ENCODE measurements around the gene AMDHD2. TPM values are rescaled to one million over a fixed set of nuclear protein-coding genes. Genes with fewer than 3 reads are reported as not detected.
A peak's percentile ranks its signal among the peaks of the same experiment; 100 is the strongest.

The AMDHD2 gene
- total and polyA plus RNA-seq, 10 donors = 37.8 to 94.0 (median 70.6) TPM

DNA sequence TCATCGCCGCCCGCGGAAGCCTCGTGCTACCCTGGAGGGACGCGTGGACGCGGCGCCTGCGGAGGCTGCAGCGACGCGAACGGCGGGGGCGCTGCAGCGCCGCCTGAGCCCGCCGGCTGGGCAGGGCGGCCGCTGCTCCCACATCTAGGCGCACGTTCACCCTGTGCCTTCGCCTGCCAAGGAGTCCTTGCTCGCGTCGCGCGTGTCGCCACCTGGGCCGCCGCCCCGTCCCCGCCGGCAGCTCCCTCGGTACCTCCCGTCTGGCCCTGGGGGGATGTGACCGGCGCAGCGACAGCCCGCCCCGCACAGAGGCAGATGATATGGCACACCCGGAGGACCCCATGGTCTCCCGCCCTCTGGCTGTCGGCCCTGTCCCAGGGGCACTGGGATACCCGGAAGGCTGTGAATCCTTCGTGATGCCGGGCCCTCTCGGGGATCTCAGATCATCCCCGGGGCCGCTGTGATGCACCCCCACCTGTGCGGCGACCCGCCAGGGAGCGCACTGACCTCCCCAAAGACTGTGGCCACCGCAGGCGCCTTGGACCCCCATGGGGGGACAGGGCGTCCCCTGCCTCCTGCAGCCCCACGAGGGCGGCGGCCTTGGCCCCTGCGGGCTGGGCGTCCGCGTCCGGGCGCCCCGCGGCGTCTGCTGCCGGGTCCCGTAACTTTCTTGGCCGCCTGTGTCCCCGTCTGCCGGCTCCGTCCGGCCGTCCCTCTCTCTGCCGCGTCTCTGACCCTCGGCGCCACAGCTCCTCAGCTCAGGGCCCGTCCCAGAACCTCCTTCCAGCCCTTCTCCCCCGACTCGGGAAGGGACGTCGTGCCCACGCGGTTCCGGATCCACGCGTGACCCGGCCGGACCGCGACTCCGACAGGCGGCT is 45.9 kb upstream of the AMDHD2 start:
- H3K27me3 ChIP-seq (replicated peaks in 1 of 7) = peaks cover 0 to 52% (median 44%) of the 10 kb centered on the region in 7 donors
- DNase-seq = peak; percentile 90
- H3K9me3 ChIP-seq = no peaks in the 10 kb centered on the region
- peak overlapping the region; percentile 64 to 93 (median 70) for H3K4me3 ChIP-seq
- intact Hi-C loops (cut with DNase I; ENCODE audit: low total_unique reads) = no loop called here
- H3K4me1 ChIP-seq = peaks cover 8 to 77% (median 54%) of the 10 kb centered on the region in 6 donors
- peaks cover 0 to under 1% (median 0%) of the 10 kb centered on the region in 6 donors for H3K36me3 ChIP-seq
- peak overlapping the region; percentile 79 to 93 (median 86) for H3K27ac ChIP-seq
- 0 to 1% (median 0%) methylated on average over 32 to 100 of the region's 100 CpGs for WGBS, 5 donors
- no peak for TF ChIP-seq POLR2A (IDR thresholded peaks at IDR 0.05)
- TF ChIP-seq POLR2AphosphoS5 (IDR thresholded peaks at IDR 0.05) = peak in 2 of 3 donors; percentile 29 to 32
- TF ChIP-seq, protein P1, sequence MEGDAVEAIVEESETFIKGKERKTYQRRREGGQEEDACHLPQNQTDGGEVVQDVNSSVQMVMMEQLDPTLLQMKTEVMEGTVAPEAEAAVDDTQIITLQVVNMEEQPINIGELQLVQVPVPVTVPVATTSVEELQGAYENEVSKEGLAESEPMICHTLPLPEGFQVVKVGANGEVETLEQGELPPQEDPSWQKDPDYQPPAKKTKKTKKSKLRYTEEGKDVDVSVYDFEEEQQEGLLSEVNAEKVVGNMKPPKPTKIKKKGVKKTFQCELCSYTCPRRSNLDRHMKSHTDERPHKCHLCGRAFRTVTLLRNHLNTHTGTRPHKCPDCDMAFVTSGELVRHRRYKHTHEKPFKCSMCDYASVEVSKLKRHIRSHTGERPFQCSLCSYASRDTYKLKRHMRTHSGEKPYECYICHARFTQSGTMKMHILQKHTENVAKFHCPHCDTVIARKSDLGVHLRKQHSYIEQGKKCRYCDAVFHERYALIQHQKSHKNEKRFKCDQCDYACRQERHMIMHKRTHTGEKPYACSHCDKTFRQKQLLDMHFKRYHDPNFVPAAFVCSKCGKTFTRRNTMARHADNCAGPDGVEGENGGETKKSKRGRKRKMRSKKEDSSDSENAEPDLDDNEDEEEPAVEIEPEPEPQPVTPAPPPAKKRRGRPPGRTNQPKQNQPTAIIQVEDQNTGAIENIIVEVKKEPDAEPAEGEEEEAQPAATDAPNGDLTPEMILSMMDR (IDR thresholded peaks at IDR 0.05 in 8 of 11, conservative IDR thresholded peaks at IDR 0.05 in 3 of 11) = peak in 6 of 11 experiments; percentile 20 to 63 (median 57)

DNA sequence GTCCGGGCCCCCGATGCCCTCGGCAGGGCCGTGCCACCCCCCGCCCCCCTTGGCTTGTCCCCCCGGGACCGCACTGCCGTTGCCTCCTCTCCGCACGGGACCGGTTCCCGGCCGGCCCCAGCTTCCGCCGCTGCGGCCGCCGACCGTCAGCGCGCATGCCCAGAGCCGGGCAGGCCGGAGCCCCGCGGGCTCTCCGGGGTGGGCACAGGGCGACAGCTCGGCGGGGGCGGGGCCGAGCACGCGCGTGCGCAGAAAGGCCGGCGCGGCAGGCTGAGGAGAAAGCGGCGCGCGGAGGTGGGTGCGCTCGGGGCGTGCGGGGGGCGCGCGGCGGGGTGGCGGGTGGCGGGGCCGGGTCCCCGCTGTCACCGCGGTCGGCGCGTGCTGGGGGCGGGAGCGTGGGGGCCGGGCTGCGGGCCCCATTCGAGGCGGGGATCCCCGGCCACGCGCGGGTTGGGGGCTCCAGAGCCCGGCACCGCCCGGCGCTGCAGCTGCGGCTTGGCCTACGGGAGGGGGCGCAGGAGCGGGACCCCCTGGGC is 45.2 kb upstream of the AMDHD2 start, which contains the start of gene TBC1D24:
Gene TBC1D24, plus strand, starts transcription at position 251 of the 536 bp plus-strand sequence. CDS start 21,022 bp downstream, outside the sequence.
- H3K9me3 ChIP-seq = no peaks in the 10 kb centered on the region
- peak within 1 kb of the TSS; percentile 79 to 93 (median 86) for H3K27ac ChIP-seq
- peaks cover 0 to 4% (median 0%) of the 10 kb centered on the region in 6 donors for H3K36me3 ChIP-seq
- TF ChIP-seq, protein P1 (IDR thresholded peaks at IDR 0.05 in 8 of 11, conservative IDR thresholded peaks at IDR 0.05 in 3 of 11) = no peak
- TF ChIP-seq POLR2AphosphoS5 (IDR thresholded peaks at IDR 0.05) (peak; percentile 85 to 90 (median 86)), POLR2A (IDR thresholded peaks at IDR 0.05) (peak in 1 of 3 donors; percentile 43)
- H3K4me3 ChIP-seq = peak within 1 kb of the TSS; percentile 64 to 93 (median 70)
- H3K27me3 ChIP-seq (replicated peaks in 1 of 7) = peaks cover 0 to 45% (median 37%) of the 10 kb centered on the region in 7 donors
- intact Hi-C loops (cut with DNase I; ENCODE audit: low total_unique reads) = no loop called here
- DNase-seq = peak; percentile 97
- WGBS, 5 donors = 0 to 3% (median 1%) methylated on average over 6 to 77 of the region's 77 CpGs
- peaks cover 7 to 70% (median 48%) of the 10 kb centered on the region in 6 donors for H3K4me1 ChIP-seq

- Histone ChIP-seq H3K9me3 (no peaks in the 10 kb centered on the region), H3K4me3 (peak overlapping the region; percentile 55 to 93 (median 69)), H3K36me3 (peaks cover 0 to 8% (median 0%) of the 10 kb centered on the region in 6 donors), H3K27me3 (replicated peaks in 1 of 7) (peaks cover 0 to 38% (median 30%) of the 10 kb centered on the region in 7 donors), H3K4me1 (peaks cover 7 to 62% (median 45%) of the 10 kb centered on the region in 6 donors), H3K27ac (peak overlapping the region in 5 of 8 donors; percentile 27 to 93 (median 88))
- TF ChIP-seq, protein P1 (IDR thresholded peaks at IDR 0.05 in 8 of 11, conservative IDR thresholded peaks at IDR 0.05 in 3 of 11) = no peak
- TF ChIP-seq POLR2A (IDR thresholded peaks at IDR 0.05) (no peak), POLR2AphosphoS5 (IDR thresholded peaks at IDR 0.05) (no peak)
- intact Hi-C loops (cut with DNase I; ENCODE audit: low total_unique reads) = no loop called here
- DNase-seq = peak; percentile 84
- WGBS, 5 donors = 14 to 25% (median 17%) methylated on average over 28 to 55 of the region's 55 CpGs
These were observed 44.5 kb upstream of the AMDHD2 start for GRCh38 chr16:2475413-2476344.
